Measurements from ENCODE around the gene CXXC1.
"Not testable (repeated sequence)": the region's sequence is repeated elsewhere in the genome, so short reads cannot be mapped to it uniquely, and the experiment has no call there.

CXXC1 gene

GRCh38 chr18:50297621-50298442 is 10.3 kb upstream of the CXXC1 start:
- DNase-seq, result peak; percentile 76 to 78

- no peak for DNase-seq
These were observed 5.5 kb upstream of the CXXC1 start for GRCh38 chr18:50293039-50293438.

- DNase-seq, result no peak
These were observed 1.6 kb upstream of the CXXC1 start for GRCh38 chr18:50289108-50289443.

- not testable (repeated sequence) for DNase-seq
These were observed 1.0 kb upstream of the CXXC1 start for GRCh38 chr18:50288348-50289107.

- DNase-seq, result no peak
These were observed 458 bp downstream of the CXXC1 start for GRCh38 chr18:50287028-50287440.

- DNase-seq, result peak in 1 of 2 donors; percentile 35
These were observed 983 bp downstream of the CXXC1 start for GRCh38 chr18:50286391-50287027.

GRCh38 chr18:50285631-50286321 is 1.7 kb downstream of the CXXC1 start:
- no peak for DNase-seq

- DNase-seq, result no peak
These were observed 2.4 kb downstream of the CXXC1 start for GRCh38 chr18:50285071-50285470.

- peak in 1 of 2 donors; percentile 22 for DNase-seq
These were observed 3.1 kb downstream of the CXXC1 start for GRCh38 chr18:50284255-50284885.

- DNase-seq, result no peak
These were observed 3.9 kb downstream of the CXXC1 start for GRCh38 chr18:50283469-50284209.

- DNase-seq, result no peak
These were observed 4.8 kb downstream of the CXXC1 start for GRCh38 chr18:50282521-50283335.

- DNase-seq, result no peak
These were observed 5.4 kb downstream of the CXXC1 start for GRCh38 chr18:50281972-50282520.

- peak; percentile 98 to 99 for DNase-seq
These were observed 6.1 kb downstream of the CXXC1 start, which contains the start of gene MBD1 for GRCh38 chr18:50281295-50281971. MBD1 (minus strand) TSS chr18:50281523; CDS start chr18:50279992, 1,531 bp downstream.

GRCh38 chr18:50280707-50281294 is 6.7 kb downstream of the CXXC1 start:
- DNase-seq, result no peak

- DNase-seq, result no peak
These were observed 7.7 kb downstream of the CXXC1 start for GRCh38 chr18:50279752-50280151.

GRCh38 chr18:50277942-50278341 is 9.6 kb downstream of the CXXC1 start:
- DNase-seq, result no peak

- no peak for DNase-seq
These were observed 11.0 kb downstream of the CXXC1 start for GRCh38 chr18:50276452-50276851.

GRCh38 chr18:50275503-50276036 is 11.9 kb downstream of the CXXC1 start:
- no peak for DNase-seq

GRCh38 chr18:50274941-50275340 is 12.6 kb downstream of the CXXC1 start:
- DNase-seq, result no peak
